Right atrium auricular region (tissue), 2 donors: ENCODE measurements around the gene DOK5. TPM values are rescaled to one million over a fixed set of nuclear protein-coding genes. Genes with fewer than 3 reads are reported as not detected.

Experiments used
- DNase-seq: peaks from one replicate; pipeline ENCODE4 v3.0.0-alpha.2; 2019; ENCODE audit warnings: low spot score
- H3K27ac ChIP-seq, 2 donors: fragments of 200-600 bp; sonication (generic); 1 replicate in 1 of 2; 2 replicates in 1 of 2; pipeline ENCODE4 v1.5.1; 2016 to 2019
- H3K27me3 ChIP-seq, 2 donors: fragments of 200-600 bp; sonication (generic); one replicate each; pipeline versions ENCODE4 v1.5.1 to v1.6.0; 2017 to 2019
- H3K36me3 ChIP-seq: fragments of 200-600 bp; sonication (generic); one replicate; pipeline ENCODE4 v1.5.1; 2016
- H3K4me1 ChIP-seq, 2 donors: fragments of 200-600 bp; sonication (generic); one replicate each; pipeline versions ENCODE4 v1.5.1 to v1.6.0; 2017 to 2019
- H3K4me3 ChIP-seq, 2 donors: fragments of 200-600 bp; sonication (generic); 1 replicate in 1 of 2; 2 replicates in 1 of 2; pipeline ENCODE4 v1.5.1; 2017 to 2019; ENCODE audit warnings: mild to moderate bottlenecking in 1 of 2, moderate library complexity in 1 of 2
- H3K9me3 ChIP-seq, 2 donors: fragments of 200-600 bp; sonication (generic); one replicate each; pipeline ENCODE4 v1.5.1; 2019
- total RNA-seq, 2 donors: library from RNA; depleted of rRNA; stranded (reverse); fragments of >200 nt; gene quantifications; one replicate each; pipeline ENCODE4 v1.1.0, GENCODE V29; 2016
- TF ChIP-seq, protein P1 (sequence below), 2 donors: fragments of 200-600 bp; sonication (generic); IDR thresholded peaks; one replicate each; pipeline ENCODE4 v1.5.1; 2019; ENCODE audit warnings: antibody characterized with exemption in 2 of 2

DOK5 gene
- total RNA-seq, 2 donors from 2014 or later, result 11.6 to 16.9 TPM

DNA sequence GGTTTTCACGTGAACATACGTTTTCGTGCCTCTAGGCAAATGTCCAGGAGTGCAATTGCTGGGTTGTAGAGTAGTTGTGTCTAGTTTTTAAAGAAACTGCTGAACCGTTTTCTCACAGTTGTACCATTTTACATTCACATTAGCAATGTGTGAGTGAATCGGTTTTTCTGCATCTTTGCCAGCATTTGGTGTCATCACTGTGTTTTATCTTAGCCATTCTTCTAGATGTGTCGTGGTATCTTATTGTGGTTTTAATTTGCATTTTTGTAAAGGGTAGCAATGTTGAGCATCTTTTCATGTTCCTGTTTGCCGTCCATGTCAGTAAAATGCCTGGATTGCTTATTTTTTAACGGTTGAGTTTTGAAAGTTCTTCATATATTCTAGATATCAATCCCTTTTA lies 10.2 kb downstream of the DOK5 start:
- H3K36me3 ChIP-seq, result no peaks in the 10 kb centered on the region
- no peaks in the 10 kb centered on the region for H3K4me1 ChIP-seq
- no peak for DNase-seq
- no peaks in the 10 kb centered on the region for H3K9me3 ChIP-seq
- H3K4me3 ChIP-seq, result no peak overlapping the region
- H3K27me3 ChIP-seq, result no peaks in the 10 kb centered on the region
- TF ChIP-seq, protein P1, sequence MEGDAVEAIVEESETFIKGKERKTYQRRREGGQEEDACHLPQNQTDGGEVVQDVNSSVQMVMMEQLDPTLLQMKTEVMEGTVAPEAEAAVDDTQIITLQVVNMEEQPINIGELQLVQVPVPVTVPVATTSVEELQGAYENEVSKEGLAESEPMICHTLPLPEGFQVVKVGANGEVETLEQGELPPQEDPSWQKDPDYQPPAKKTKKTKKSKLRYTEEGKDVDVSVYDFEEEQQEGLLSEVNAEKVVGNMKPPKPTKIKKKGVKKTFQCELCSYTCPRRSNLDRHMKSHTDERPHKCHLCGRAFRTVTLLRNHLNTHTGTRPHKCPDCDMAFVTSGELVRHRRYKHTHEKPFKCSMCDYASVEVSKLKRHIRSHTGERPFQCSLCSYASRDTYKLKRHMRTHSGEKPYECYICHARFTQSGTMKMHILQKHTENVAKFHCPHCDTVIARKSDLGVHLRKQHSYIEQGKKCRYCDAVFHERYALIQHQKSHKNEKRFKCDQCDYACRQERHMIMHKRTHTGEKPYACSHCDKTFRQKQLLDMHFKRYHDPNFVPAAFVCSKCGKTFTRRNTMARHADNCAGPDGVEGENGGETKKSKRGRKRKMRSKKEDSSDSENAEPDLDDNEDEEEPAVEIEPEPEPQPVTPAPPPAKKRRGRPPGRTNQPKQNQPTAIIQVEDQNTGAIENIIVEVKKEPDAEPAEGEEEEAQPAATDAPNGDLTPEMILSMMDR (IDR thresholded peaks at IDR 0.05), result no peak
- no peak overlapping the region for H3K27ac ChIP-seq

DNA sequence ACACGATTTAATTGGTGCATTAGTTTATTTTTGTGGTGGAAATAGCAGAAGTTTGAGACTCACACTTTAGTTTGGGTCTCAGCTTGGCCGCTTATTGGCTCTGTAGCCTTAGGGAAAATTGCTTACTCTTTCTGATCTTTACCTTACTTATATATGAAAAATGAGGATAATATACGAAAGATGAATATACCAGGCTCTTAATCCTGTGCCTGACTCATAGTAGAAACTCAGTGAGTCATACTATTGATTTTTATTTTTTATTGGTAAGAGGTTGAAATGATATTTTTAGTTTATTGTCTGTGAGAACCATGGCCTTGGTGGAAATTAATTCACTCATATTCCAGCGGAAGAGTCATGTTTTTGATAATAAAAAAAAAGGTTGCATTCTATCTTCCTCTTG lies 11.2 kb downstream of the DOK5 start:
- Histone ChIP-seq H3K4me3 (no peak overlapping the region), H3K27me3 (no peaks in the 10 kb centered on the region), H3K27ac (no peak overlapping the region), H3K9me3 (no peaks in the 10 kb centered on the region), H3K36me3 (no peaks in the 10 kb centered on the region), H3K4me1 (no peaks in the 10 kb centered on the region)
- no peak for DNase-seq
- TF ChIP-seq, protein P1 (IDR thresholded peaks at IDR 0.05), result no peak

DNA sequence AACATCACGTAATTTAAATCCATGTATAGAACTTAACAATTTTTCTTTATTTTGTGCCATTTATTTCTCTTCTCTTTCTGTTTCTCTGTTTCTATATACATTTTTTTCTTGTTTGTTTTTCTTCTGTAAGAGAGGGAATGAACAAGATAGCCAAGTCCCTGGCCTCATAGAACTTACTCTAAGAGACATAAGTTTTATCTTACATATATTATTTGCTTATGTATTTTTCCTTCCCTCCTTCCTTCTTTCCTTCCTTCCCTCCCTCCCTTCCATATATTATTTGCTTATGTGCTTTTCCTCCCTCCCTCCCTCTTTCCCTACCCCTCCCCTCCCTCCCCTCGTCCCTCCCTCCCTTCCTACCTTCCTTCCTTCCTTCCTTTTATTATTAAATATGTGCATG lies 13.0 kb downstream of the DOK5 start:
- Histone ChIP-seq H3K9me3 (no peaks in the 10 kb centered on the region), H3K27me3 (no peaks in the 10 kb centered on the region), H3K4me3 (no peak overlapping the region), H3K36me3 (no peaks in the 10 kb centered on the region), H3K4me1 (no peaks in the 10 kb centered on the region), H3K27ac (no peak overlapping the region)
- DNase-seq, result no peak
- TF ChIP-seq, protein P1 (IDR thresholded peaks at IDR 0.05), result no peak

DNA sequence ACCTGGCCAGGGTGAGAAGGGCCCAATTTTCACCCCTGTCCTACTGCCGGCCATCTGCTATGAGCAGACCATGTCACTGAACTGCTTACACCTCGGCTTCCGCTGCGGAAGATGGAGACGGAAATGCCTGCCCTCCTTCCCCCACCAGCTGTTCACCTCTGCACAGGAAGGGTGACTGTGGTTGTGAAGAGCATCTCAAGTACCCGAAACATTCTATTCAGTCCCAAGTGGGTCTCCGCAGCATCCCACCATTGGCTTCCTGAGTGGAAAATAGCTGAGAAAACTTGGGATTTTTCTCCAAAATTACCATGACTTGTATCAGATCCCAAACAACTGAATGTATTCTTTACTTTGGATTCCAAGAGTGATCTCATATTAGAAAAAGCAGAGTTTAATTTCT lies 16.1 kb downstream of the DOK5 start:
- TF ChIP-seq, protein P1 (IDR thresholded peaks at IDR 0.05), result no peak
- Histone ChIP-seq H3K27ac (no peak overlapping the region), H3K4me3 (no peak overlapping the region), H3K4me1 (no peaks in the 10 kb centered on the region), H3K27me3 (no peaks in the 10 kb centered on the region), H3K9me3 (no peaks in the 10 kb centered on the region), H3K36me3 (no peaks in the 10 kb centered on the region)
- DNase-seq, result no peak

DNA sequence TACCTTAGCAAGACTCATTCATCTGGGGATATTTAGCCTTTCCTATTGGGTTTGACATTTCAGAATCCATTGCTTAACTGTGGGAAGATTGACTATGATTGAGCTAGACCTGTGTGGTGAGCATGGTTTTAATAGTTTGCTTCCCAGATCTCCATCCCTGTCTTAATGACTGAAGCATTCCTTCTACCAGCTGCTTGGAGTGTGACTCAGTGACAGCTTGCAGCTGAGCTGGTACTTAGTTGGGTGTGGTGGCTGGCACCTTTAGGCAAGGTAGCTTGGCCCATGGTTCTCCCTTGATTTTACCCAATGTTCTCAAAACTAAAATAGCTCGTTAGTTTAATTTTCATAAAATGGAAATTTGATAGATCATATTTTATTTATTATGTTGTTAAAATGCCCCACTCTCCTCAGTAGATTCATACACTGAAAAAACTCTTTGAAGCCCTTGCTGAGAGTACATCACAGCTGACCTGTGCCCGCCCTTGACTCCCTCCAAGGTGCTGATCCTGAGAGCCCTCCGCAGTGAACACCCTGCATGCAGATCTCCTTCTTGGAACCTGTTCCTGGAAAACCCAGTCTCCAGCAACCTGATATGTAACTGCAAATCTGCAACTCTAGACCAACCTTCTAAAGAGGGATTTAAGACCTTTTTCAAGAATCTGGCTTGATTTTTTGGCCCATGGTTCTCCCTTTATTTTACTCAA lies 19.1 kb downstream of the DOK5 start:
- DNase-seq, result no peak
- Histone ChIP-seq H3K27ac (no peak overlapping the region), H3K4me3 (no peak overlapping the region), H3K27me3 (no peaks in the 10 kb centered on the region), H3K36me3 (no peaks in the 10 kb centered on the region), H3K9me3 (no peaks in the 10 kb centered on the region), H3K4me1 (no peaks in the 10 kb centered on the region)
- TF ChIP-seq, protein P1 (IDR thresholded peaks at IDR 0.05), result no peak
